ENCODE data around the gene LIPC. TPM values are rescaled to one million over a fixed set of nuclear protein-coding genes. Genes with fewer than 3 reads are reported as not detected.

Gene LIPC
- total and polyA plus RNA-seq, 10 of the 15 experiments (the other 5 are each of a cell fraction or from before 2014, with no cell fraction given), result 0.06 to 0.31 (median 0.16) TPM; not detected in 1

- TF ChIP-seq CREB1 (IDR thresholded peaks at IDR 0.05; ENCODE audit: low read depth) (no peak), GATAD2B (conservative IDR thresholded peaks at IDR 0.05; ENCODE audit: low read depth) (no peak), RAD21 (IDR thresholded peaks at IDR 0.05; ENCODE audit: insufficient read depth, low read depth, low read length) (no peak), REST (IDR thresholded peaks at IDR 0.05; ENCODE audit: low read depth, low read length) (no peak), CREM (IDR thresholded peaks at IDR 0.05; ENCODE audit: low read depth) (peak; percentile 31; the same call in 1 of the 2 replicates), MAX (IDR thresholded peaks at IDR 0.05; ENCODE audit: low read depth, low read length) (no peak), MYC (IDR thresholded peaks at IDR 0.05; ENCODE audit: insufficient read depth, insufficient read length, insufficient replicate concordance, low read length, severe bottlenecking) (no peak), SPI1 (IDR thresholded peaks at IDR 0.05; ENCODE audit: borderline replicate concordance, insufficient read depth, low read depth, low read length) (peak; percentile 71), CUX1 (IDR thresholded peaks at IDR 0.05; ENCODE audit: insufficient replicate concordance, low read depth, low read length) (no peak), PML (IDR thresholded peaks at IDR 0.05; ENCODE audit: low read length) (no peak), ATF7 (IDR thresholded peaks at IDR 0.05; ENCODE audit: low read depth) (peak; percentile 90), DPF2 (IDR thresholded peaks at IDR 0.05) (peak; percentile 56; the same call in 1 of the 2 replicates), SRF (IDR thresholded peaks at IDR 0.05; ENCODE audit: low read depth in 2 of 2, low read length in 2 of 2) (no peak), RUNX3 (IDR thresholded peaks at IDR 0.05; ENCODE audit: low read length) (peak; percentile 56), ESRRA (IDR thresholded peaks at IDR 0.05; ENCODE audit: low read length) (no peak), POLR2AphosphoS2 (IDR thresholded peaks at IDR 0.05; ENCODE audit: low read depth, low read length) (no peak), TCF7 (IDR thresholded peaks at IDR 0.05; ENCODE audit: borderline replicate concordance) (no peak), STAT1 (conservative IDR thresholded peaks at IDR 0.05) (no peak), BCL3 (IDR thresholded peaks at IDR 0.05; ENCODE audit: borderline replicate concordance, insufficient read depth, low read depth, low read length, poor library complexity, severe bottlenecking) (no peak), KDM1A (IDR thresholded peaks at IDR 0.05; ENCODE audit: borderline replicate concordance) (no peak), KLF5 (IDR thresholded peaks at IDR 0.05; ENCODE audit: partially characterized antibody) (no peak)
Measured at GRCh38 chr15:58515807-58516206, 84.0 kb downstream of the LIPC start (continued).

Measured in GM12878 (cell line).